Stimulated activated CD8-positive, alpha-beta memory T cell treated with anti-CD3 and anti-CD28 coated beads, Interleukin-4, amount 100 ng/mL, for 4 hours (primary cell): ENCODE results near the gene OR14C36.
"Not testable (repeated sequence)": the region's sequence is repeated elsewhere in the genome, so short reads cannot be mapped to it uniquely, and the experiment has no call there.

Source experiments
- DNase-seq, 2 donors: peaks; one replicate each; pipeline ENCODE4 v3.0.0-alpha.2; 2020; ENCODE audit warnings: low read depth in 2 of 2, low spot score in 1 of 2

OR14C36 gene

GRCh38 chr1:248348475-248348874 is at the start of gene OR14C36:
Gene OR14C36, plus strand, starts transcription at chr1:248348775. Its CDS starts 0 bp downstream, at chr1:248348775.
- DNase-seq = no peak

GRCh38 chr1:248303324-248303723 is 45.3 kb upstream of the OR14C36 start, which contains the start of gene OR2T12:
Gene OR2T12, minus strand, starts transcription at chr1:248303424. Its CDS starts 7,846 bp downstream, at chr1:248295578.
- no peak for DNase-seq

DNA sequence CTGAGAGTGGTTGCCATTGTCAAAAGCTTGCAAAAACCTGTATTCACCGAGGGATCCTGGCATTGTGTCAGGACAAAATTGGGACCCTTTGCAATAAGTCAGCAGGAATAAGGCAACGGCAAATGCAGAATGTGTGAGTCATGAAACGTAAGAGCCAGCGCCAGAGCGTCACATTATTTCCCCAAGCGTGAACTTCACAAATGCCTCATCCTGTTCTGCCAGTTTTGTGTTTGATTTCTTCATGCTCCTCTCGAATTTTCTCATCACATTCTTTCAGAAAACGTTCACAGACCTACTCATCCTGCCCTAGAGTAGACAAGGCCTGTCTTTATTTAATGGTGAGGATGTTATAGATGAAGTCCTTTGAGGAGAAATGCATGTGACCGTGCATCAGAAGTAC is 42.9 kb upstream of the OR14C36 start:
- DNase-seq = not testable (repeated sequence)

GRCh38 chr1:248306103-248306502 is 42.5 kb upstream of the OR14C36 start:
- DNase-seq = no peak

DNA sequence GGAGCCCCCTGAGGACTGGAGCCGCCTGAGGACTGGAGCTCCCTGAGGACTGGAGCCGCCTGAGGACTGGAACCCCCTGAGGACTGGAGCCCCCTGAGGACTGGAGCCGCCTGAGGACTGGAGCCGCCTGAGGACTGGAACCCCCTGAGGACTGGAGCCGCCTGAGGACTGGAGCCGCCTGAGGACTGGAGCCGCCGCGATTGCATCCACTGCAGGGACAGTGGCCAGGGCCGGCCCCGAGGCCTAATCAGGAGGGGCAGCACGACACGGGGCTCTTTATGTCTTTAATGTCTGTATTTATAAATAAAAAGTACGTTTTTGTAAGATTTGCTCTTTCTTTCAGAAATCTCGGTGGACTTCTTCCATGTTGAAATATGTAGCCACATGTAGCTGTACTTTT is 41.8 kb upstream of the OR14C36 start:
- DNase-seq = not testable (repeated sequence)

GRCh38 chr1:248316796-248317195 is 31.8 kb upstream of the OR14C36 start:
- no peak for DNase-seq

DNA sequence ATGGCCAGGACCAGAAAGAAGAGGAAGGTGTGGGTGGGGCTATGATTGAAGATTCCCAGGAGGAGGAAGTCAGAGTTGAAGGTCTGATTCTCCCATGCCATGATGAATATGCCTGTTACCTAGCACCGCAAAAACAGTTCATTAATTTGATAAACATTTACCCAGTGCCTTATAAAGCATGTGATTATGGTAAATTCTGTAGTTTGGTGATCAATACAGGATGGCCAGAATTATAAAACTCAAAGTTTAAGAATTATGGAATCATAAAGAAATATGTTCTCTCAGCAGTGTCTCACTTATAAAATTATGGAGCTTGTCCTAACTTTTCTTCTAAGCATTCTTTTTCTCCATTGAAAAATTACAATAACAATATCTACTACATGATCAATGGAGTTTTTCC is 24.1 kb upstream of the OR14C36 start, which contains the start of gene OR2M7:
TSS of gene OR2M7 (minus strand) at position 101 of the 400 bp plus-strand sequence. CDS start at position 101, 0 bp downstream.
- DNase-seq = no peak

DNA sequence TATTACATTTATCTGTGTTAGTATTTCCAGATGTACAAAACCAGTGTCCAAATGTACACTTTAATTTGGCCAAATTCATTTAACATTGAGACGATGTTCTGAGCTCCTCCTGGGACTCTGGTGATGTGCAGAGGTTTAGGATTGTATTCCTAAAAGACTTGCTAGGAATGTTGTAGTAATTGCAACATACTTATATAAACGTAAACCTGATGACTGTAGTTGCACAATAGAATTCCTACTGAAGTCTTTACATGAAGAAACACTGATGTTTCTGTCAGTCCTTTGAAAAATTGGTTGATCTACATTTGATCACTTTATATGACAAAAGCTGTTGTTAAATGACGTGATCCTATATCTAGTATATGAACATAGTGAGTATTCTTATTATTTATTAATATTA is 5.1 kb upstream of the OR14C36 start:
- DNase-seq = no peak

DNA sequence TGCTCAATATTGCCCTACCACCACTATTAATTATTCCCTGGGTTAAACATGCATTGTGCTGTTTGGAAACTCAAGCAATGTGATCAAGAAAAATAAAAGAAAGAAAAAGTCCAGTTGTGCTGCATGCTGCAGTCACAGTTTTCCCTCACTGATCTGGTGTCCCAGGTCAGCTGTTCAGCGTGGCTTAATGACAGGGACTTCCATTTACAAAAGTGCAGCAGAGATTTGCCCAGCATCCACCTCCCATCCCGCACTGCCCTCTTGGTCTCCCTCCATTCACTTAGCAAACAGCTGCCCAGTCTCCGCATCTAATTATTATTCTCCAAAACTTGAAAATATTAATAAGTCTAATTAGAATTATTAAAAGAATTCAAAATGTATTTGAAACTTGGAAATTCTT is 10.8 kb downstream of the OR14C36 start:
- no peak for DNase-seq

GRCh38 chr1:248361121-248361715 is 12.6 kb downstream of the OR14C36 start, which contains the start of gene OR2T4:
Gene OR2T4, plus strand, starts transcription at chr1:248361665. Its CDS starts 0 bp downstream, at chr1:248361665.
- DNase-seq = no peak

DNA sequence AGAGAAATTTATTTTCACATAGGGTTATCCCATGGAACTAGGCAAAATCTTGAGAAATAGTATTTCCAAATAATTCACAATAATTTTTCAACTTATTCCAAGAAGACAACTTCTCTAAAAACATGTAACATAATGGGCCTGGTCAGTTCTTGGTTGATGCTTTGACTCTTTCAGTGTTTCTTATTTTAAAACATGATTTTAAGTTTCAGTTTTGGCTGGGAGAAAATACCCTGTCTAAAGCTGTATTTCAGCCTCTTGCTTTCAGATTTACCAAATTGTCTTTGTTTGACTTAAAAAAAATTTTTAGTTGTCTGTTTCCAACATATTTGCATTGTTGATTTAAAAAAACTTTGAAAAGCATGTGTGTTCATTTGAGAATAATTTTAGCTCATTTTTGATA is 18.0 kb downstream of the OR14C36 start:
- DNase-seq = no peak

- no peak for DNase-seq
Measured at GRCh38 chr1:248372394-248372793, 23.8 kb downstream of the OR14C36 start.

DNA sequence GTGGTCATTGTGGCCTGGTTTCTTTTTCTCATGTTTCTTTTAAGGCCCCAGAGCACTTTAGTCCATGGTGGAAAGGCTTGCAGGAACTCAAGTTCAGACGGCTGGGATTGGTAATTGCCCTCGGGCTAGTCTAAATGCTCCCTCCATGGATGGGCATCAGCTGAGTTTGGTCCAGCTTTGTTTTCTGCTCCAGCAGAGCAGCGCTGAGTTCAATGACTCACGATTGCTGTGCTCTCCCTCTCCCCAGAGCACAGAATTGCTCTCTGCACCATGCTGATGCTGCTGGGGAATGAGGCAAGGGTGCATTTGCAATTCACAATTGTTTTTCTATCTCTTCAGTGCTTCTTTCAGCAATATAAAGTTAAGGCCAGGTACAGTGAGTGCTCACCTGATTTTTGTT is 25.2 kb downstream of the OR14C36 start:
- no peak for DNase-seq

GRCh38 chr1:248375446-248375845 is 26.9 kb downstream of the OR14C36 start, which contains the start of gene OR2T6:
Gene OR2T6, plus strand, starts transcription at chr1:248375746. Its CDS starts 11,863 bp downstream, at chr1:248387609.
- DNase-seq = no peak

DNA sequence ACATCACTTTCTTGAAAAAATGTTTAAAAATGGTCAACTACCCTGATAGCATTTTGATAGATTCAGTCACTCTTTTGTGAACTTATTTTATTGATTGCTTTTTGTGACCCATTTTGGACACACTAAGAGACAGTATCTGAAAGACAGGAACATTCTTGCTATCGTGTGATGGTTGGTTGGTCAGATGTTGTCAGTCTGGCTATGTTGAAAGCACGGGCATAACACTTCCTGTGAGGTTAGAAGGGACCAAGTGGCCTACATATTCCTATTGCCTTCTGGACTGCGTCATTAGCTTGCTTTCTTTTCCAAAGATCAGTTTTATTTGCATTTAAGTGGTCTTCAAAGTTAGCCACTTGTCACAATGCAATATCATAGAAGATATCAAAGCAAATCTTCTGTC is 28.3 kb downstream of the OR14C36 start:
- no peak for DNase-seq

DNA sequence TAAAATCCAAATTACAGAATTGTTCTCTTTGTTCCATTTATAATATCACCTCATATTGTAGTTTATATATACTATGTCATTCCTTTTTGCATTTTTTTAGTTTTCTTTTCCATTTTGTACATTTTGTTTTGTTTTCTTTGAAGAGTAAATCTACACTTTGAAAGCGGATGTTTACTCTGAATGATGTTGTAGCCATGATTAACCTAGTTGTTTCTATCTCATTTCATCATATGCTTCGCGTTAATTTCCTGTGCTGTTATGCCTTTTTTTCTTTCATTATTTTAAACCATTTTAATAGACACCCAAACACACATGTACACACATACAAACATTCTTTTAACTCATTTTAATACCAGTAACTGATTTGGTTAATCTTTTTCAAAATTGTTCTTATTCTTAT is 32.3 kb downstream of the OR14C36 start:
- DNase-seq = no peak

GRCh38 chr1:248388426-248388825 is 39.9 kb downstream of the OR14C36 start:
- no peak for DNase-seq

DNA sequence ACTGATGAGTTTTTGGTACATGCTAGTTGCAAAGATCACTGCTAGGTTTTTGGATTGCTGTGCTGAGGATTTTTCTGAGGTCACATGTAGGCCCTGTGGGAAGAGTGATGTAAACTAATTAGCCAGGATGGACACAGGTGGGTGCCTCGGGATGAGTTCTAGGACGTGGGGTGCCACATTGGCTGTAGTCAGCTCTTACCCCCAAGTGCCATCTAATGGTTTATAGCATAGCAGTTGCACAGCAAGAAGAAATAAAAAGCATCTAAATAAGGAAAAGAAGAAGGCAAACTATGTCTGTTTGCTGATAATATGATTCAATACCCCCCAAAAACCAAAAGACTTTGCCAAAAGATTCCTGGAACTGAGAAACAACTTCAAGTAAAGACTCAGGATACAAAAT is 44.5 kb downstream of the OR14C36 start:
- no peak for DNase-seq
